GM12864 (cell line): ENCODE measurements around the gene MAP1LC3A.

Experiments
- DNase-seq: peaks from one replicate; pipeline ENCODE4 v3.0.0-alpha.2; 2011; ENCODE audit warnings: low read depth
- H3K4me3 ChIP-seq: 2 replicates; pipeline ENCODE4 v1.5.1; 2011; ENCODE audit warnings: mild to moderate bottlenecking, low read depth, low read length, control low read depth
- CTCF ChIP-seq: IDR thresholded peaks from 2 replicates; pipeline ENCODE4 v1.5.1; 2011; ENCODE audit warnings: low read depth, mild to moderate bottlenecking, moderate library complexity, low read length, control low read depth, inconsistent platforms; ENCODE audit errors: missing control alignments

The MAP1LC3A gene

GRCh38 chr20:34536798-34537394 lies 21.6 kb upstream of the MAP1LC3A start:
- DNase-seq, result no peak

GRCh38 chr20:34537651-34538050 lies 20.9 kb upstream of the MAP1LC3A start:
- no peak for DNase-seq
- no peak for TF ChIP-seq CTCF

More at GRCh38 chr20:34536798-34537394, 21.6 kb upstream of the MAP1LC3A start:
- TF ChIP-seq CTCF, result peak; percentile 50
- no peak overlapping the region for H3K4me3 ChIP-seq

DNA sequence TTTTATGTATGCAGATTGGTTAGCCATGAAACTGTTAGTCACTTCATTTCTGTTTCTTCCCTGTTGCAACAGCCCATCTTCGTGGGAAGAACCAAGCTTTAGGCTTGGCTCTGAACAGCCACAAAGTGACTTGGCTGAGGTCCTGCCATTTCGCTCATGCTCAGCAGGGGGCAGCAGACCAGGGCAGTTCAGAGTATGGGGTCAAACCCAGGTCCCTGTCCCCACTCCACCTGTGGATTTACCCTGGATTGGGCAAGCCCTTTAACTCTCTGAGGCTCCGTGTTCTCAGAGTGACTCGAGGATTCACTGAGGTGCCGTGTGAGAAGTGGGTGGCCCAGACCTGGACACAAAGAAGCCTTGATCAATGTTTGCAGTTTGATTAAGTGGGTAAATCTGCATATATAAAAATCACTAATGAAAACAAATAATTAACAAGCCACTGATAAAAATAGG lies 19.8 kb upstream of the MAP1LC3A start:
- TF ChIP-seq CTCF, result peak; percentile 91
- H3K4me3 ChIP-seq, result no peak overlapping the region
- DNase-seq, result no peak

More at GRCh38 chr20:34537651-34538050, 20.9 kb upstream of the MAP1LC3A start:
- no peak overlapping the region for H3K4me3 ChIP-seq

GRCh38 chr20:34539756-34540155 lies 18.8 kb upstream of the MAP1LC3A start:
- DNase-seq, result no peak
- no peak overlapping the region for H3K4me3 ChIP-seq
- no peak for TF ChIP-seq CTCF

- DNase-seq, result no peak
- no peak overlapping the region for H3K4me3 ChIP-seq
- TF ChIP-seq CTCF, result no peak
Measured at GRCh38 chr20:34540596-34541263, 17.8 kb upstream of the MAP1LC3A start.

DNA sequence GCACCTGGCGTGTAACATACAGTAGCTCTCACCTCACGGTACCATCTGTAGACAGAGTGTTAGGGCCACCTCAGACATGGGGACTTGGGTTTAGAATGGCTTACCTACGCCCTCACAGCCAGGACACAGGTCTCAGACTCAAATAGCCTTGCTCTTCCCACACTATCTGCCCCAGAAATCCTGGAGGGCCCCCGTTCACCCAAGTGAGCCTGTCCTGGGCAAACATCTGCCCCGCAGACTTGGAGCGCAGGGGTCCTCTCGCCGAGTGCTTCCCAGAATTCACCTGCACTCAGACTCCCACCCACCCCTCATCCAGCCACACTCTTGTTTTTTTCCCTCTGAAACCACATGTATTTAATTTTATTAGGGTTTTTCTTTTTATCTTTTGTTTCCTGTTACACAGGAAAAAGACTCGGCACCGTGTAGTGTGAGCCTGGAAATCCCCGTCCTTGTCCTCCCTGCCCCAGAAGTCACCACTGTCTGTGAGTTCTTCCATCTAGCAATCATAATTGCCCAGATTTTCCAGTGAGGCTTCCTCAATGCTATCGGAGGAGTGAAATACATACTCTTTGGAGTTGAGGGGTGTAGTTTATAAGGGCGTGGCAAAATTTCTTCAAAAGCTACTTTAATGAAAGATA lies 17.1 kb upstream of the MAP1LC3A start:
- no peak for TF ChIP-seq CTCF
- DNase-seq, result no peak
- H3K4me3 ChIP-seq, result no peak overlapping the region
